ENCODE results near the gene PSD2. TPM values are rescaled to one million over a fixed set of nuclear protein-coding genes. Genes with fewer than 3 reads are reported as not detected.
"Not testable (repeated sequence)": the region's sequence is repeated elsewhere in the genome, so short reads cannot be mapped to it uniquely, and the experiment has no call there.

PSD2 gene
- total RNA-seq, 1 donor from 2014 or later, result not detected

DNA sequence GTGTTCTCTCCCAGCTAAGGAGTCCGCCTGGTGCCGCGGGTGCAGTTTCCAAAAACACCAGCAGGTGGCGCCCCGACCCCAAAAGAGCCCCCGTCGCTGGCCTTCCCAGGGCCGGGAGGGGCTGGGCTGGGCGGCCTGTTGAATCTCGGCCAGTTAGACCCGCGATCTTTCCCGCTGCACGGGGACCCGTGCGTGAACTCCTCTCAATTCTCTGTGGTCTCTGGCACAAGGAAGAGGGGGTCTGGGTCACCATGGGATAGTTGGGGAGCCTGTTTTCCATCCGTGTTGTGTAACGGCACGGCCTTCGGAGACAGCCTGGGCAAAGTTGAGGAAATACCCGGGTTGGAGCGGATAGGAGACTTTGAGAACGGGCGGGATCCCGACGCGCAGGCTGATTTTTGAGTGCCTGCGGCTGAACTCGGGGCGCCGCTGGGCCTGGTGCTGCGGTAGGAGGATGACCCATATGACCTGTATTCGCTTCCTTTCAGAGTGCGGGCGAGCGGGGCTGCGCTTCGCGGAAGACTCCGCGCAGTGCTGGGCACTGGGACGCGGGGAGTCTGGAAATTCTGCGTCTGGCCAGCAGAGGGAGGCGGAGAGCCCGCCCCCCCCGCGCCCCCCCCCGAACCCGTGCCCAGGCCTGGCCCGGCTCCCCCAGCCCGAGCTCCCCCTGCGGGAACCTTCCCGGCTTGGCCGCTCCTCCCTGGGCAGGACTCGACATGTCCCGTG, 7.9 kb upstream of the PSD2 start:
- intact Hi-C loops (cut with micrococcal nuclease), result loop anchor here (1.0 to 2.0 kb wide), 4 partner anchors 57 to 369 kb away; no protein-coding TSS in a partner anchor
- no peaks in the 10 kb centered on the region for H3K4me1 Mint-ChIP-seq (ENCODE audit: low read depth)
- peaks cover 32% of the 10 kb centered on the region for H3K27me3 Mint-ChIP-seq (ENCODE audit: low read depth)
- H3K9me3 Mint-ChIP-seq, result no peaks in the 10 kb centered on the region
- H3K4me3 Mint-ChIP-seq (ENCODE audit: low read depth), result peak overlapping the region; percentile 75
- no peak overlapping the region for H3K27ac Mint-ChIP-seq
- peak; percentile 74 for DNase-seq (ENCODE audit: low spot score)
- no peaks in the 10 kb centered on the region for H3K36me3 Mint-ChIP-seq (ENCODE audit: low read depth)

- Mint-ChIP-seq H3K4me1 (ENCODE audit: low read depth) (no peaks in the 10 kb centered on the region), H3K4me3 (ENCODE audit: low read depth) (peak overlapping the region; percentile 2), H3K27ac (no peak overlapping the region), H3K9me3 (no peaks in the 10 kb centered on the region), H3K36me3 (ENCODE audit: low read depth) (no peaks in the 10 kb centered on the region), H3K27me3 (ENCODE audit: low read depth) (peaks cover 34% of the 10 kb centered on the region)
- DNase-seq (ENCODE audit: low spot score), result no peak
- intact Hi-C loops (cut with micrococcal nuclease), result no loop called here
Observed at GRCh38 chr5:139788294-139788910, 7.2 kb upstream of the PSD2 start.

- Mint-ChIP-seq H3K9me3 (no peaks in the 10 kb centered on the region), H3K4me3 (ENCODE audit: low read depth) (peak overlapping the region; percentile 31), H3K27me3 (ENCODE audit: low read depth) (peaks cover 39% of the 10 kb centered on the region), H3K36me3 (ENCODE audit: low read depth) (no peaks in the 10 kb centered on the region), H3K4me1 (ENCODE audit: low read depth) (no peaks in the 10 kb centered on the region), H3K27ac (no peak overlapping the region)
- DNase-seq (ENCODE audit: low spot score), result no peak
- intact Hi-C loops (cut with micrococcal nuclease), result no loop called here
Observed at GRCh38 chr5:139789116-139789844, 6.3 kb upstream of the PSD2 start.

- Mint-ChIP-seq H3K4me3 (ENCODE audit: low read depth) (no peak overlapping the region), H3K27me3 (ENCODE audit: low read depth) (peaks cover 40% of the 10 kb centered on the region), H3K36me3 (ENCODE audit: low read depth) (no peaks in the 10 kb centered on the region), H3K4me1 (ENCODE audit: low read depth) (no peaks in the 10 kb centered on the region), H3K9me3 (no peaks in the 10 kb centered on the region), H3K27ac (no peak overlapping the region)
- intact Hi-C loops (cut with micrococcal nuclease), result no loop called here
- DNase-seq (ENCODE audit: low spot score), result no peak
Observed at GRCh38 chr5:139789845-139790189, 5.8 kb upstream of the PSD2 start.

- no peak overlapping the region for H3K27ac Mint-ChIP-seq
- no peaks in the 10 kb centered on the region for H3K9me3 Mint-ChIP-seq
- DNase-seq (ENCODE audit: low spot score), result no peak
- H3K36me3 Mint-ChIP-seq (ENCODE audit: low read depth), result no peaks in the 10 kb centered on the region
- intact Hi-C loops (cut with micrococcal nuclease), result no loop called here
- peaks cover 43% of the 10 kb centered on the region for H3K27me3 Mint-ChIP-seq (ENCODE audit: low read depth)
- H3K4me1 Mint-ChIP-seq (ENCODE audit: low read depth), result no peaks in the 10 kb centered on the region
- H3K4me3 Mint-ChIP-seq (ENCODE audit: low read depth), result no peak overlapping the region
Observed at GRCh38 chr5:139792218-139792617, 3.4 kb upstream of the PSD2 start.

DNA sequence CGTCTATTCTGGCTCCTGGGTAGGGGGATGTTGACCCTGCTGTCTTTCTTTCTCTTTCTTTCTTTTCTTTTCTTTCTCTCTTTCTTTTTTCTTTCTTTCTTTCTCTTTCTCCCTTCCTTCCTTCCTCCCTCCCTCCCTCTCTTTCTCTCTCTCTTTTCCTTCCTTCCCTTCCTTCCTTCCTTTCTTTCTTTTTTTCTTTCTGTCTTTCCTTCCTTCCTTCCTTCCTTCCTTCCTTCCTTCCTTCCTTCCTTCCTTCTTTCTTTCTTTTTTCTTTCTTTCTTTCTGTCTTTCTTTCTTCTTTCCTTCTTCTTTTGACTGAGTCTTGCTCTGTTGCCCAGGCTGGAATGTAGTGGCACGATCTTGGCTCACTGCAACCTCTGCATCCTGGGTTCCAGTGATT, 3.0 kb upstream of the PSD2 start:
- H3K27ac Mint-ChIP-seq; H3K36me3 Mint-ChIP-seq (ENCODE audit: low read depth); H3K4me3 Mint-ChIP-seq (ENCODE audit: low read depth); intact Hi-C loops (cut with micrococcal nuclease); H3K4me1 Mint-ChIP-seq (ENCODE audit: low read depth); H3K9me3 Mint-ChIP-seq; DNase-seq (ENCODE audit: low spot score): not testable (repeated sequence)
- H3K27me3 Mint-ChIP-seq (ENCODE audit: low read depth), result peaks cover 47% of the 10 kb centered on the region

- Mint-ChIP-seq H3K4me1 (ENCODE audit: low read depth) (no peaks in the 10 kb centered on the region), H3K27me3 (ENCODE audit: low read depth) (peaks cover 60% of the 10 kb centered on the region), H3K36me3 (ENCODE audit: low read depth) (no peaks in the 10 kb centered on the region), H3K27ac (no peak overlapping the region), H3K4me3 (ENCODE audit: low read depth) (no peak overlapping the region), H3K9me3 (no peaks in the 10 kb centered on the region)
- DNase-seq (ENCODE audit: low spot score), result no peak
- intact Hi-C loops (cut with micrococcal nuclease), result no loop called here
Observed at GRCh38 chr5:139794067-139794846, 1.4 kb upstream of the PSD2 start.

DNA sequence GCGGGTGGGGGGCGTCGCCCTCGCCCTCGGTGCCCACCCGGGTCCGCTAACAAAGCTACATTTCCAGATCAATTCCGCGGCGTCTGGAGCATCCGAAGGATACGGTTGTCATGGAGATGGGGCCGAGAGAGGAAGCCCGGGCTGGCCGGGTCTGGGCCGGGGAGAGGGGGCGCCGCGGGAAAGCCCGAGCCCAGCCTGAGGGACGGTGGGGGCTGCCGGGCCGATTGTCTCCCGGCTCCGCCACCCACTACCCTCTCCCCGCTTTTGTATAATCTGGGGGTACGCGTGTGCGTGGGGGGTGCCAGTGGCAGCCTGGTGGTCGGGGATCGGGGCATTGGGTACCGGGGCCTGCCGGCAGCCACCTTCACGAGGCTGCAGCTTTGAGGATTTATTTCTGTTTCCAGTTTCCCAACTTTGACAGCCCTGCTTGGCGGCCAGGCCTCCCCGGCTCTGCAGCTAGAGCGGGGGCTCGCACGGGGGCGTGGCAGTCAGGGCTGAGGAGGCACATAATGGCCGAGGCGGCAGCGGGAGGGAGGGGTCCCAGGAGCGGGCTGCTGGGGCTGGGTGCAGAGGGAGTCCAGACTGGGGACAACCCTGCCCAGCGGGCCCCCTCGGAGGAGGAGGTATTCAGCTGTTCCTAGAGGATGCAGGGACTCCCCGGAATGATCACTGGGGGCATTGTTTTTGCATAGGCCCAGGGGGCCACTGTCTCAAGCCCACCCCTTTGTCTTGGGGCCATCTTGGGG, 626 bp downstream of the PSD2 start:
- no peak for DNase-seq (ENCODE audit: low spot score)
- H3K27me3 Mint-ChIP-seq (ENCODE audit: low read depth), result peaks cover 61% of the 10 kb centered on the region
- H3K27ac Mint-ChIP-seq, result no peak overlapping the region
- no peaks in the 10 kb centered on the region for H3K9me3 Mint-ChIP-seq
- no peaks in the 10 kb centered on the region for H3K36me3 Mint-ChIP-seq (ENCODE audit: low read depth)
- H3K4me1 Mint-ChIP-seq (ENCODE audit: low read depth), result no peaks in the 10 kb centered on the region
- H3K4me3 Mint-ChIP-seq (ENCODE audit: low read depth), result no peak overlapping the region
- intact Hi-C loops (cut with micrococcal nuclease), result no loop called here

GRCh38 chr5:139797335-139797734, 1.7 kb downstream of the PSD2 start:
- DNase-seq (ENCODE audit: low spot score), result no peak
- no peaks in the 10 kb centered on the region for H3K36me3 Mint-ChIP-seq (ENCODE audit: low read depth)
- no peak overlapping the region for H3K4me3 Mint-ChIP-seq (ENCODE audit: low read depth)
- peaks cover 56% of the 10 kb centered on the region for H3K27me3 Mint-ChIP-seq (ENCODE audit: low read depth)
- H3K4me1 Mint-ChIP-seq (ENCODE audit: low read depth), result no peaks in the 10 kb centered on the region
- no peaks in the 10 kb centered on the region for H3K9me3 Mint-ChIP-seq
- intact Hi-C loops (cut with micrococcal nuclease), result no loop called here
- no peak overlapping the region for H3K27ac Mint-ChIP-seq

GRCh38 chr5:139797856-139798510, 2.4 kb downstream of the PSD2 start:
- Mint-ChIP-seq H3K9me3 (no peaks in the 10 kb centered on the region), H3K36me3 (ENCODE audit: low read depth) (no peaks in the 10 kb centered on the region), H3K27ac (no peak overlapping the region), H3K4me1 (ENCODE audit: low read depth) (no peaks in the 10 kb centered on the region), H3K4me3 (ENCODE audit: low read depth) (no peak overlapping the region), H3K27me3 (ENCODE audit: low read depth) (peaks cover 53% of the 10 kb centered on the region)
- intact Hi-C loops (cut with micrococcal nuclease), result no loop called here
- DNase-seq (ENCODE audit: low spot score), result no peak

DNA sequence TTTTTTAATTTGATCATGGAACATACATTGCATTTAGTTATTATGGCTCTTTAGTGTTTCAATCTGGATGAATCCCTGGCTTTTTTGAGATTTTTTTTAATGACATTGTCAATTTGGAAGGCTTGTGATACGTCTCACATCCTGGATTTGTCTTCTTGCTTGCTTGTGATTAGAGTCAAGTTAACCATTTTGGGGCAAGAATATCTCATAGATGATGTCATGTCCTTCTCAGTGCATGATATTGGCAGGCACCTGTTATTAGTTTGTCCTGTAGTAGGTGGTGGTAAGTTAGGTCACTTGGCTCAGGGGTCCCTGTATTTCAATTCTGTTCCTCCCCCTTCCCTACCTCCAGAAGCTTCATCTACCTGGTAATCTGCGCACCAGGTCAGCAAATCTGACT, 3.3 kb downstream of the PSD2 start:
- no peaks in the 10 kb centered on the region for H3K9me3 Mint-ChIP-seq
- no peaks in the 10 kb centered on the region for H3K36me3 Mint-ChIP-seq (ENCODE audit: low read depth)
- no peak for DNase-seq (ENCODE audit: low spot score)
- intact Hi-C loops (cut with micrococcal nuclease), result no loop called here
- no peak overlapping the region for H3K4me3 Mint-ChIP-seq (ENCODE audit: low read depth)
- no peaks in the 10 kb centered on the region for H3K4me1 Mint-ChIP-seq (ENCODE audit: low read depth)
- peaks cover 48% of the 10 kb centered on the region for H3K27me3 Mint-ChIP-seq (ENCODE audit: low read depth)
- no peak overlapping the region for H3K27ac Mint-ChIP-seq

DNA sequence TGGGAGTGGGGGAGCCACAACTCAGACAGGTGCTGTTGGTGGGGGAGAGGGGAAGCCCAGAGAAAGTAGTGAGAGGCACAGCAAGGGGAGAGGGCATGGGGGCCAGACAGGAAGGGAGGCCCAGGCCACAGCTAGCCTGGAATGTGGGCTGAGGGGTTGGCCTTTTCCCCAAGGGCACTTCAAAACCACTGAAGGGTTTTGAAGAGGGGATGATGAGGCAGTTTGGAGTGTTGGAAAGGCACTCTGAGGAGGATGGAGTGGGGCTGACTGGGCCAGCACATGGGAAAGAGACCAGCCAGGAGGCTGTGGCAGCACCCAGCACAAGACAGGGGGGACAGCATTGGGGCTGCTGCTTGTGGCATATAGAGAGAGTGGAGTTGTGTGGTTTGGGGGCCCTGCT, 3.8 kb downstream of the PSD2 start:
- Mint-ChIP-seq H3K36me3 (ENCODE audit: low read depth) (no peaks in the 10 kb centered on the region), H3K4me3 (ENCODE audit: low read depth) (no peak overlapping the region), H3K27me3 (ENCODE audit: low read depth) (peaks cover 43% of the 10 kb centered on the region), H3K4me1 (ENCODE audit: low read depth) (no peaks in the 10 kb centered on the region), H3K27ac (no peak overlapping the region), H3K9me3 (no peaks in the 10 kb centered on the region)
- intact Hi-C loops (cut with micrococcal nuclease), result no loop called here
- DNase-seq (ENCODE audit: low spot score), result no peak

All from activated T-helper 2 cell treated with anti-CD3 and anti-CD28 coated beads, Interferon-gamma antibody, Interleukin-2, Interleukin-4, amounts not matched to agents 10 μg/mL and 5 μg/mL and 100 μg/mL, durations not matched to agents 14 hours and 24 hours and 36 hours (primary cell).